ENCODE data around the gene C14orf132. TPM values are rescaled to one million over a fixed set of nuclear protein-coding genes. Genes with fewer than 3 reads are reported as not detected.

The C14orf132 gene
- total and polyA plus RNA-seq, 4 donors: 9.8 to 49.3 (median 24.7) TPM

GRCh38 chr14:96067985-96068930, 29.1 kb downstream of the C14orf132 start:
- Histone ChIP-seq H3K4me3 (no peak overlapping the region), H3K36me3 (ENCODE audit: control insufficient read depth in 4 of 4, insufficient read depth in 4 of 4, low read length in 4 of 4) (no peaks in the 10 kb centered on the region), H3K4me1 (ENCODE audit: control insufficient read depth in 5 of 5, insufficient read depth in 5 of 5, low read length in 5 of 5) (no peaks in the 10 kb centered on the region), H3K27ac (ENCODE audit: low read depth in 1 of 2, low read length in 1 of 2) (no peak overlapping the region), H3K9me3 (ENCODE audit: control insufficient read depth in 4 of 4, insufficient read depth in 3 of 4, low read length in 3 of 4) (no peaks in the 10 kb centered on the region), H3K27me3 (ENCODE audit: control insufficient read depth in 3 of 3, insufficient read depth in 3 of 3, low read length in 2 of 3) (no peaks in the 10 kb centered on the region), H3K9ac (ENCODE audit: insufficient read depth in 1 of 2, low read length in 2 of 2) (no peak overlapping the region)
- WGBS, 2 donors: 89 to 91% methylated on average over 19 of the region's 19 CpGs
- TF ChIP-seq, protein P1, sequence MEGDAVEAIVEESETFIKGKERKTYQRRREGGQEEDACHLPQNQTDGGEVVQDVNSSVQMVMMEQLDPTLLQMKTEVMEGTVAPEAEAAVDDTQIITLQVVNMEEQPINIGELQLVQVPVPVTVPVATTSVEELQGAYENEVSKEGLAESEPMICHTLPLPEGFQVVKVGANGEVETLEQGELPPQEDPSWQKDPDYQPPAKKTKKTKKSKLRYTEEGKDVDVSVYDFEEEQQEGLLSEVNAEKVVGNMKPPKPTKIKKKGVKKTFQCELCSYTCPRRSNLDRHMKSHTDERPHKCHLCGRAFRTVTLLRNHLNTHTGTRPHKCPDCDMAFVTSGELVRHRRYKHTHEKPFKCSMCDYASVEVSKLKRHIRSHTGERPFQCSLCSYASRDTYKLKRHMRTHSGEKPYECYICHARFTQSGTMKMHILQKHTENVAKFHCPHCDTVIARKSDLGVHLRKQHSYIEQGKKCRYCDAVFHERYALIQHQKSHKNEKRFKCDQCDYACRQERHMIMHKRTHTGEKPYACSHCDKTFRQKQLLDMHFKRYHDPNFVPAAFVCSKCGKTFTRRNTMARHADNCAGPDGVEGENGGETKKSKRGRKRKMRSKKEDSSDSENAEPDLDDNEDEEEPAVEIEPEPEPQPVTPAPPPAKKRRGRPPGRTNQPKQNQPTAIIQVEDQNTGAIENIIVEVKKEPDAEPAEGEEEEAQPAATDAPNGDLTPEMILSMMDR (IDR thresholded peaks at IDR 0.05; ENCODE audit: control extremely low read depth, extremely low read depth): no peak
- ATAC-seq (ENCODE audit: insufficient read depth, low FRiP score): no peak
- no peak for DNase-seq

DNA sequence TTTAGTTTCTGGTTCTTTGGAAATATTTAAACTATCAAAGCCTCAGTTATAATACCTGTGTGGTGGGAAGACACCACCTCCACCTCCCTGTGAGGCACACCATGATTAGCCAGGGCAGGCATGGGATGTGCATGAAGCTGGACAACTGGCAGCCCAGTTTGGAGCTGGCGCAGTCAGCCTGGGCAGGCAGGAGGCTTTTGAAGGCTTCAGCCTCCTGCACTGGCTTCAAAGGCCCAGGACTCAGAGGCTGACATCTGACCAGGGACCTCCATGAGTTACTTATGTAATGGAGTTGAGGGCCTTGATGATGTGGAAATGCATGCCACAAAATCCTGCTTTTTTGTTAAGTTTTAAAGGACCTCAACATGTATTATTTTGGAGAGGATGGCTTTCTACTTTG, 30.3 kb downstream of the C14orf132 start:
- H3K36me3 ChIP-seq (ENCODE audit: control insufficient read depth in 4 of 4, insufficient read depth in 4 of 4, low read length in 4 of 4): no peaks in the 10 kb centered on the region
- H3K9ac ChIP-seq (ENCODE audit: insufficient read depth in 1 of 2, low read length in 2 of 2): no peak overlapping the region
- H3K4me1 ChIP-seq (ENCODE audit: control insufficient read depth in 5 of 5, insufficient read depth in 5 of 5, low read length in 5 of 5): no peaks in the 10 kb centered on the region
- H3K4me3 ChIP-seq: no peak overlapping the region
- no peak for DNase-seq
- no peak overlapping the region for H3K27ac ChIP-seq (ENCODE audit: low read depth in 1 of 2, low read length in 1 of 2)
- TF ChIP-seq, protein P1 (IDR thresholded peaks at IDR 0.05; ENCODE audit: control extremely low read depth, extremely low read depth): no peak
- 35 to 97% methylated on average over 1 of the region's 1 CpG for WGBS, 2 donors
- peaks cover 0 to 3% (median 0%) of the 10 kb centered on the region in 4 donors for H3K9me3 ChIP-seq (ENCODE audit: control insufficient read depth in 4 of 4, insufficient read depth in 3 of 4, low read length in 3 of 4)
- no peaks in the 10 kb centered on the region for H3K27me3 ChIP-seq (ENCODE audit: control insufficient read depth in 3 of 3, insufficient read depth in 3 of 3, low read length in 2 of 3)
- ATAC-seq (ENCODE audit: insufficient read depth, low FRiP score): no peak

- Histone ChIP-seq H3K27me3 (ENCODE audit: control insufficient read depth in 3 of 3, insufficient read depth in 3 of 3, low read length in 2 of 3) (no peaks in the 10 kb centered on the region), H3K27ac (ENCODE audit: low read depth in 1 of 2, low read length in 1 of 2) (no peak overlapping the region), H3K9ac (ENCODE audit: insufficient read depth in 1 of 2, low read length in 2 of 2) (no peak overlapping the region), H3K9me3 (ENCODE audit: control insufficient read depth in 4 of 4, insufficient read depth in 3 of 4, low read length in 3 of 4) (peaks cover 0 to 3% (median 0%) of the 10 kb centered on the region in 4 donors), H3K4me1 (ENCODE audit: control insufficient read depth in 5 of 5, insufficient read depth in 5 of 5, low read length in 5 of 5) (no peaks in the 10 kb centered on the region), H3K4me3 (no peak overlapping the region), H3K36me3 (ENCODE audit: control insufficient read depth in 4 of 4, insufficient read depth in 4 of 4, low read length in 4 of 4) (no peaks in the 10 kb centered on the region)
- TF ChIP-seq, protein P1 (IDR thresholded peaks at IDR 0.05; ENCODE audit: control extremely low read depth, extremely low read depth): no peak
- peak in 1 of 3 donors; percentile 6 for DNase-seq
- WGBS, 2 donors: 90 to 93% methylated on average over 4 of the region's 4 CpGs
- ATAC-seq (ENCODE audit: insufficient read depth, low FRiP score): no peak
Measured at GRCh38 chr14:96071561-96071960, 32.4 kb downstream of the C14orf132 start.

Measured in lung (tissue), 12 donors.